ENCODE measurements around the gene C19orf73.
A peak's percentile ranks its signal among the peaks of the same experiment; 100 is the strongest.
"Not testable (repeated sequence)": the region's sequence is repeated elsewhere in the genome, so short reads cannot be mapped to it uniquely, and the experiment has no call there.

Gene C19orf73

DNA sequence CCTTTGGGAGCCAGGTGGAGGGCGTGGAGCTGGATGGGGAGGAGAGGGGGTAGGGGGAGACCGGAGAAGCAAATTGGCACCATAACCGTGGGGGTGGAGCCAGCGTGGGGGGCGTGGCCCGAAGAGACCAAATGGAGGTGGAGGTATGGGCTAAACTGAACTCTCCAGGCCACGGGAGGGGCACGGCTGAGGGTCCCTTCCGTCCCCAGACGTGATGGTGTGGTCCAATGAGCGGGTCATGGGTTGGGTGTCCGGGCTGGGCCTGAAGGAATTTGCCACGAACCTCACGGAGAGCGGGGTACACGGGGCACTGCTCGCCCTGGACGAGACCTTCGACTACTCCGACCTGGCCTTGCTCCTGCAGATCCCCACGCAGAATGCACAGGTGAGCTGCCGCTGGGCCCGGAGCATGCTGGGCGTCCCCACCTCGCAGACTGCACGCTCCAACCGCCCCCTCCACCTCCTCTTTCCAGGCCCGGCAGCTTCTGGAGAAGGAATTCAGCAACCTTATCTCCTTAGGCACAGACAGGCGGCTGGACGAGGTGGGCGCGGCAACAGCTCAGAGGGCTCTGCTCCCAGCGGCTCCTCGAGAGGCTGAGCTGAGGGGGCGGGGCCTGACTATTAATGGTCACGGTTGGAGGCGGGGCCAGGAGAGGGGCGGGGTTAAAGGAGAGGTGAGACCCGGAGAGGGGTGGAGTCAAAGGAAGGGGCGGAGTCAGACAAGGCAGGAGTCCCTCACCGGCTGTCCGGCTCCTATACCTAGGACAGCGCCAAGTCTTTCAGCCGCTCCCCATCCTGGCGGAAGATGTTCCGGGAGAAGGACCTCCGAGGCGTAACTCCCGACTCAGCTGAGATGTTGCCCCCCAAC lies 30.1 kb upstream of the C19orf73 start:
- peak; percentile 82 for DNase-seq

GRCh38 chr19:49148044-49148682 lies 29.2 kb upstream of the C19orf73 start:
- no peak for DNase-seq

GRCh38 chr19:49146408-49146770 lies 27.4 kb upstream of the C19orf73 start:
- DNase-seq, result not testable (repeated sequence)

DNA sequence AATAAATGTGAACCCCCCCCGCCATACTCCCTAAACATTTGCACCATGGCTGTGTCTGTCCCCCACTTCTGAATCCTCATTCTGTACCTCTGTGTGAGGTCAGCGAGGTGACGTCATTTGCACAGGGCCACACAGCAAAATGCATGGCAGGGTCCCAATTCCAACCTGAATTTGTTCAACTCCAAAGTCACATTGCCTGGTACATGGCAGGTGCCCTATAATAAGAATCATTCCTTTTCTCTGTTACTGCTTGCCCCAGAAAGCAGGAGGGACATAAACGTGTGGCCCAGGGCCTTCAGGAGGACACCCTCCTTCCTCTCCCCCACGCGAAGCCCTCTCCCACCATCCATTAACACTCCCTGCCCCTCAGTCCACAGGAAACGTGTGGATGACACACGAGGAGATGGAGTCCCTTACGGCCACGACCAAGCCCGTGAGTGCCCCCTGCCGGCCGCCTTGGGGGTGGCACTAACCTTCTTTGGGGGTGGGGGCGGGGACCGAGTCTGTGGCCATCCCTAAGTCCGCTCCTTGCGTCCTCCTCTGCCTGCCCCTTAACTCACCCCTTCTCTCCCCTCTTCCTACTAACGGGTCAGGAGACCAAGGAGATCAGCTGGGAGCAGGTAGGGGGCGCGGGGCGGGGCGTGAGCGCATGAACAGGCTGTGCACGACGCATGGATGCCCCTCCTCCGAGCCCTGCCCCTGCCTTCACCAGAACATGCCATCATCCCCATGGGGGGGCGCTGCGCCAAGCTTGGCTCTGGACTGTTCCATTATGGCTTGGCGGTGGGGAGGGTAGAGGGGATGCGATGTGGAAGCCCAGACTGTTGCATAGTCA lies 26.8 kb upstream of the C19orf73 start:
- peak; percentile 84 for DNase-seq

DNA sequence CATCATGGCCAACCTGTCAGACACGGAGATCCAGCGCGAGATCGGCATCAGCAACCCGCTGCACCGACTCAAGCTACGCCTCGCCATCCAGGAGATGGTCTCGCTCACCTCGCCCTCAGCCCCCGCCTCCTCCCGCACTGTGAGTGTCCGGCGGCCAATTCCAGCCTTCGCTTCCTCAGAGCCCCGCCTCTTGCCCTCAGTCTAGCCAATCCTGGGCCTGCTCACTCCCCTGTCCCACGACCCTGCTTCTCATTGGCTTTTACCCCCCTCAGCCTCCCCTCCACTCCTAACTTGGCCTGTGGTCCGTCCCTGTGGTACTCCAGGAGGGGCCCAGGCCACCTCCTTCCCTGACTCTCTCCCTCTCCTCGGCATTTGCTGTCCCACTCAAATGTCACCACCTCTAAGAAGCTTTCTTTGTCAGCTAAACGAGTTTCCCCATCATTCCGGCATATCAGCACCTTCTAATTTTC lies 24.0 kb upstream of the C19orf73 start:
- peak; percentile 70 for DNase-seq

DNA sequence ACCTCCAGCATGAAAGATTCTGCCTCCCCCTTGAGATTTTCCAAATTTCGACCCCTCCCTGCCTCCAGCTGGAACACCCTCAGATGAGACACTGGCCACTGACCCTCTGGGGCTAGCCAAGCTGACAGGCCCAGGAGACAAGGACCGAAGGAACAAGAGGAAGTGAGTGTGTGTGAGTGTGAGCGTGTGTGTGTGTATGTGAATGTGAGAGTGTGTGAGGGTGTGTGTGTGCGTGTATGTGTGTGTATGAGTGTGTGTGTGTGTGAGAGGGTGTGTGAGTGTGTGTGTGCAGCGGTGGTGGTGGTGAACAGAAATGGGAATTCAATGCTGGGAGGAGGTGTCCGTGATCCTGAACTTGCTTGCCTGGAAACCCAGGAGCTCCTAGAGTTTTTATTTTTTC lies 22.4 kb upstream of the C19orf73 start:
- no peak for DNase-seq

DNA sequence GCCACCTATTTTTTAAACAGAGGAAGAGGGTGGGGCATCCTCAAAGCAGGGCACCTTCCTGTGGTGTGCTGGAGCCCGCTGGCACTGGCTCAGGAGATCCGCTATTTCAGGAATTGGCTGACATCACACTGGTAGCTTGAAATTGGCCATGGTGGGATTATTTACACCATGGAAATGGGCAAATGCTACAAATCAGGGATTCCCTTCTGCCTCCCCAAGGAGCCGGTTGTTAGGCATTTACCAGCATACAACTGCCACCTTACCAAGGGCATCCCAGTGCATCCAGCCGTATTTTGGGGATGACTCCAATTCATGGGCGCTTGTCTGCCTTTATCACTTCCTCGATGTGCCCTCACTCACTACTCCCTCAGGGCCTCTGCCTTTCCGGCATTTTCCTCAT lies 22.0 kb upstream of the C19orf73 start:
- DNase-seq, result no peak

- no peak for DNase-seq
These were observed 17.8 kb upstream of the C19orf73 start for GRCh38 chr19:49136771-49137171.

- DNase-seq, result no peak
These were observed 16.7 kb upstream of the C19orf73 start for GRCh38 chr19:49135686-49136085.

DNA sequence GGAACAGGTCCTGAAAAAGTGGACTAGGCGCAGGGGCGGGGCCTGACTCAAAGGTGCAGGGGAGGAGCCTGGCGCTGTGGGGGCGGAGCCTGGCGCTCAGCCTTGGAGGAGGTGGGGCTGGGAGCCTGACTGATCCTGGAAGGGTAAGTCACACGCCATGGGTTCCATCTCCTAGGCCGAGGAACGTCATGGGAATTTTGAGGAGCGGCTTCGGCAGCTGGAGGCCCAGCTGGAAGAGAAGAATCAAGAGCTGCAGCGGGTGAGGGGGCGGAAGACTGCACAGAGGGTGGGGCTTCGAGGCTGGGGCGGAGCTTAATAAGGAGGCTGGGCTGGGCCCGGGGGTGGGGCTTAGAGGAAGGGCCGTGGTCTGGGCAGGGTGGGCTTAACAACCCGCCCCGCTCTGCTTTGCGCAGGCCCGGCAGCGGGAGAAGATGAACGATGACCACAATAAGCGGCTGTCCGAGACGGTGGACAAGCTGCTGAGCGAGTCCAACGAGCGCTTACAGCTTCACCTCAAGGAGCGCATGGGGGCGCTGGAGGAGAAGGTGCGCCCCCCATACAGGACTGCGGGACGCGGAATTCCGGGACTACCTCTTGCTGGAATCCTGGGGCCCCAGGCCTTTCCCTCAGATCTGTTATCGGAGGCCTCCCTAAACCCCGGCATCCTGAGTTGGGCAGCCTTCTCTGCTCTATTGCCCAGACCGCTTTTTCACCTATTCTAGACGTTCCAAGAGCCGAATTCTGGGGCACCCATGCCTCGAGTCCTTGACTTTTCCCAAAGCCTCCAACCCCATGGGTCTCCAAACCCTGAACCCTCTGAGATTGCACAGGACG lies 14.9 kb upstream of the C19orf73 start:
- peak; percentile 48 for DNase-seq

GRCh38 chr19:49132974-49133609 lies 14.1 kb upstream of the C19orf73 start:
- no peak for DNase-seq

- DNase-seq, result no peak
These were observed 11.4 kb upstream of the C19orf73 start for GRCh38 chr19:49130325-49130724.

GRCh38 chr19:49129238-49129583 lies 10.3 kb upstream of the C19orf73 start:
- no peak for DNase-seq

GRCh38 chr19:49128545-49129237 lies 9.7 kb upstream of the C19orf73 start:
- DNase-seq, result no peak

- DNase-seq, result peak; percentile 95
These were observed 9.0 kb upstream of the C19orf73 start for GRCh38 chr19:49127674-49128544.

DNA sequence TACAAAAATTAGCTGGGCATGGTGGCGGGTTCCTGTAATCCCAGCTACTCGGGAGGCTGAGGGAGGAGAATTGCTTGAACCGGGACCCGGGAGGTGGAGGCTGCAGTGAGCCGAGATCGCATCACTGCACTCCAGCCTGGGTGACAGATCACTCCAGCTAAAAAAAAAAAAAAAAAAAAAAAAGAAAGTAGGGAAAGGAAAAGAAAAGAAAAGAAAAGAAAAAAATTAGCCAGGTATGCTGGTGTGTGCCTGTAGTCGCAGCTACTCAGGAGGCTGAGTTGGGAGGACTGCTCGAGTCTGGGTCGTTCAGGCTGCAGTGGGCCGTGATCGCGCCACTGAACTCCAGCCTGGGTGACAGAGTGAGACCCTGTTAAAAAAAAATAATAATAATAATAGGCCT lies 8.3 kb upstream of the C19orf73 start:
- not testable (repeated sequence) for DNase-seq

DNA sequence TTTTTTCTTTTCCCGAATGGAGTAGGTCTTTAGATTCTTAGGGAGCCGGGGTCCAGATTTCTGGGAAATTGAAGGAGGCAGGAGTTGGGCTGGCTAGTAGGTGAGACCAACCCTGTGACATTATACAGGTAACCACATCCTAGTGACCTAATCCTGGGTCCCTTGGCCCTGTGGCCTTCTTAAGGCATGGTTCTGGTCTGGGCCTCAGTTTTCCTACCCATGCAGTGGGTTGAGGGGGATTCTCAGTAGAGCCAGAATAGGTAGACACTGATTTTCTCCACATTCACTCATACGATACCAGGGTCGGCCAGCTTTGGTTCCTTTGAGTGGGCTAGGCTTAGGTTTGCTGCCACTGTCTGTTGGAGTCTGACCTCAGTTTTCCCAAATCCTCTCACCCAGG lies 7.6 kb upstream of the C19orf73 start:
- no peak for DNase-seq

GRCh38 chr19:49125025-49125731 lies 6.2 kb upstream of the C19orf73 start:
- no peak for DNase-seq

- DNase-seq, result not testable (repeated sequence)
These were observed 4.3 kb upstream of the C19orf73 start for GRCh38 chr19:49123285-49123684.

- not testable (repeated sequence) for DNase-seq
These were observed 2.9 kb upstream of the C19orf73 start for GRCh38 chr19:49121841-49122240.
